ENCODE results near the gene MAGOH.

DNA sequence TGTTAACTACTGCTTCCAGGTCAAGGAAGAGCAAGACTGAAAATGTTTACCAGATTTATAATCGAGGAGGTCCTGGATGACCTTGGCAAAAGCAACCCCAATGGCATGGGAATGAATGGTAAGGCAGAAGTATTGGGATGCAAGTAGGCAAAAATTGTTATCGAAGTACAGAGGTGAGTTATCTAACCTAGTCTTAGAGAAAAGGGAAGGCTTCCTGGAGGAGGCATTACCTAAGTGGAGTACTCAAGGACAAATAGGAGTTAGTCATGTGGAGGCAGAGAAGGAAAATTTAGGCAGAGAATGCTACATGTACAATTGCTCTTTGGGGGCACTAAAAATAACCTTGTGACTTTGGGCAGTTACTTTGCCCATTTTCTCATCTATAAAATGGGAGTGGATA lies 3.5 kb upstream of the MAGOH start:
- TF ChIP-seq EZH2 (IDR thresholded peaks at IDR 0.05; ENCODE audit: low read length) = no peak
- TF ChIP-seq, protein P1, sequence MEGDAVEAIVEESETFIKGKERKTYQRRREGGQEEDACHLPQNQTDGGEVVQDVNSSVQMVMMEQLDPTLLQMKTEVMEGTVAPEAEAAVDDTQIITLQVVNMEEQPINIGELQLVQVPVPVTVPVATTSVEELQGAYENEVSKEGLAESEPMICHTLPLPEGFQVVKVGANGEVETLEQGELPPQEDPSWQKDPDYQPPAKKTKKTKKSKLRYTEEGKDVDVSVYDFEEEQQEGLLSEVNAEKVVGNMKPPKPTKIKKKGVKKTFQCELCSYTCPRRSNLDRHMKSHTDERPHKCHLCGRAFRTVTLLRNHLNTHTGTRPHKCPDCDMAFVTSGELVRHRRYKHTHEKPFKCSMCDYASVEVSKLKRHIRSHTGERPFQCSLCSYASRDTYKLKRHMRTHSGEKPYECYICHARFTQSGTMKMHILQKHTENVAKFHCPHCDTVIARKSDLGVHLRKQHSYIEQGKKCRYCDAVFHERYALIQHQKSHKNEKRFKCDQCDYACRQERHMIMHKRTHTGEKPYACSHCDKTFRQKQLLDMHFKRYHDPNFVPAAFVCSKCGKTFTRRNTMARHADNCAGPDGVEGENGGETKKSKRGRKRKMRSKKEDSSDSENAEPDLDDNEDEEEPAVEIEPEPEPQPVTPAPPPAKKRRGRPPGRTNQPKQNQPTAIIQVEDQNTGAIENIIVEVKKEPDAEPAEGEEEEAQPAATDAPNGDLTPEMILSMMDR (optimal IDR thresholded peaks at IDR 0.05 in 1 of 3, IDR thresholded peaks at IDR 0.05 in 1 of 3, conservative IDR thresholded peaks at IDR 0.05 in 1 of 3; ENCODE audit: extremely low read depth in 1 of 3, insufficient read depth in 2 of 3, low read length in 3 of 3) = no peak
